Adrenal gland (tissue), 12 donors: ENCODE results near the gene FSIP1. TPM values are rescaled to one million over a fixed set of nuclear protein-coding genes. Genes with fewer than 3 reads are reported as not detected.
A peak's percentile ranks its signal among the peaks of the same experiment; 100 is the strongest.

ENCODE experiments used
- DNase-seq, 7 donors: peaks; one replicate each; pipeline ENCODE4 v3.0.0-alpha.2; 2019 to 2020
- H3K27ac ChIP-seq, 5 donors: fragments of 200-600 bp; sonication (generic) in 4 of 5; 1 replicate in 3 of 5; 2 replicates in 2 of 5; pipeline versions ENCODE4 v1.5.1 to v1.8.0; 2016 to 2020; ENCODE audit warnings: mild to moderate bottlenecking in 1 of 5
- H3K27me3 ChIP-seq: fragments of 200-600 bp; 2 replicates; pipeline ENCODE4 v1.8.0; 2021
- H3K36me3 ChIP-seq, 2 donors: fragments of 200-600 bp; replicated peaks in 1 of 2; 1 replicate in 1 of 2; 2 replicates in 1 of 2; pipeline versions ENCODE4 v1.5.1 to v1.8.0; 2018 to 2022
- H3K4me1 ChIP-seq, 2 donors: fragments of 200-600 bp; replicated peaks in 1 of 2; 1 replicate in 1 of 2; 2 replicates in 1 of 2; pipeline versions ENCODE4 v1.5.1 to v1.8.0; 2018 to 2021
- H3K4me3 ChIP-seq, 4 donors: fragments of 200-600 bp; sonication (generic) in 3 of 4; one replicate each; pipeline ENCODE4 v1.5.1; 2016 to 2018
- H3K9me3 ChIP-seq, 3 donors: fragments of 200-600 bp; sonication (generic) in 1 of 3; replicated peaks in 1 of 3; 1 replicate in 2 of 3; 2 replicates in 1 of 3; pipeline versions ENCODE4 v1.5.1 to v1.8.0; 2016 to 2021
- CTCF ChIP-seq, 6 experiments: fragments of 450-650 bp in 4 of 6; fragments of 200-600 bp in 2 of 6; sonication (generic) in 1 of 6; IDR thresholded peaks; 1 replicate in 5 of 6; 2 replicates in 1 of 6; pipeline versions ENCODE4 v1.5.1 to v1.8.0; 2016 to 2021; ENCODE audit warnings: antibody characterized with exemption in 6 of 6, mild to moderate bottlenecking in 2 of 6, moderate library complexity in 1 of 6
- POLR2A ChIP-seq, 2 donors: fragments of 450-650 bp; IDR thresholded peaks; one replicate each; pipeline ENCODE4 v1.6.1; 2017; ENCODE audit warnings: antibody characterized with exemption in 2 of 2, mild to moderate bottlenecking in 2 of 2, moderate library complexity in 1 of 2
- WGBS, 4 donors: extraction: QIAGEN DNeasy Blood & Tissue Kit in 2 of 4; methylation state at CpG; one replicate each; pipeline versions ENCODE4 v1.1.5 to v1.1.7; 2013 to 2017; 5-methylcytosine and 5-hydroxymethylcytosine counted together
- intact Hi-C, 2 donors: fragments of 100-400 bp; cut with DNase I; formaldehyde crosslinking; loops; one replicate each; pipeline versions ENCODE4 v1.14.1 to v1.15.0; 2022 to 2023
- polyA plus RNA-seq, 3 donors: library from polyadenylated mRNA; stranded (reverse); fragments of 200-250 nt in 2 of 3; fragments of 350-450 nt in 1 of 3; fragmentation: Illumina TruSeq in 1 of 3; extraction: RNeasy Lipid Tissue Mini Kit (QIAGEN cat#74804) in 1 of 3; gene quantifications; one replicate each; pipeline ENCODE4 v1.2.3, GENCODE V29; 2013 to 2014
- total RNA-seq, 9 donors: library from RNA; depleted of rRNA in 4 of 9; stranded (reverse); fragments of >200 nt in 4 of 9; fragments of 120-200 nt in 1 of 9; fragmentation: NEBNext Ultra II Directional in 1 of 9; extraction: Animal tissue kit (Norgen Biotek cat#: 25700) in 1 of 9; gene quantifications; one replicate each; pipeline versions ENCODE4 v1.1.0 to v1.2.4, GENCODE V29; 2013 to 2023
- donor health status: healthy with polysubstance abuse.
- donor health status: Bipolar disorder and iron deficiency.
- donor health status: DM: yes; HTN: yes; CAD: no.
- donor health status: DM: no; HTN: no; CAD: no.
- donor health status: DM: no; HTN: no; CAD: no.
- donor health status: DM: yes; HTN: yes; CAD: no.

Gene FSIP1
- total and polyA plus RNA-seq, 12 donors, result 0.11 to 0.60 (median 0.25) TPM; not detected in 2

- TF ChIP-seq CTCF (IDR thresholded peaks at IDR 0.05), result no peak
- no peak for TF ChIP-seq POLR2A (IDR thresholded peaks at IDR 0.05)
- intact Hi-C loops, result loop anchor here in 1 of 2 donors (5.0 to 10.0 kb wide), 4 partner anchors 265 to 762 kb away; no protein-coding TSS in a partner anchor
- DNase-seq, result peak; percentile 35 to 89 (median 74)
- peak overlapping the region in 1 of 4 donors; percentile 45 for H3K4me3 ChIP-seq
- H3K36me3 ChIP-seq, result peaks cover 0 to 23% of the 10 kb centered on the region in 2 donors
- H3K27ac ChIP-seq, result peak overlapping the region in 3 of 5 donors; percentile 80 to 91 (median 88)
- 11 to 17% (median 12%) methylated on average over 16 to 18 of the region's 18 CpGs for WGBS, 4 donors
- no peaks in the 10 kb centered on the region for H3K9me3 ChIP-seq
- H3K27me3 ChIP-seq, result peaks cover 7% of the 10 kb centered on the region
- peaks cover 0 to 8% of the 10 kb centered on the region in 2 donors for H3K4me1 ChIP-seq
Observed at GRCh38 chr15:39579487-39580116, 203.0 kb downstream of the FSIP1 start.

- 69 to 83% (median 74%) methylated on average over 5 of the region's 5 CpGs for WGBS, 4 donors
- H3K27me3 ChIP-seq, result peaks cover 7% of the 10 kb centered on the region
- DNase-seq, result peak in 1 of 7 donors; percentile 7
- no peaks in the 10 kb centered on the region for H3K9me3 ChIP-seq
- peaks cover 0 to 16% of the 10 kb centered on the region in 2 donors for H3K36me3 ChIP-seq
- TF ChIP-seq POLR2A (IDR thresholded peaks at IDR 0.05), result no peak
- peak in 3 of 6 experiments; percentile 2 to 9 (median 5) for TF ChIP-seq CTCF (IDR thresholded peaks at IDR 0.05)
- no peak overlapping the region for H3K4me3 ChIP-seq
- intact Hi-C loops, result no loop called here
- H3K4me1 ChIP-seq, result peaks cover 0 to 8% of the 10 kb centered on the region in 2 donors
- peak overlapping the region in 3 of 5 donors; percentile 80 to 91 (median 88) for H3K27ac ChIP-seq
Observed at GRCh38 chr15:39578851-39579486, 203.7 kb downstream of the FSIP1 start.

- no peak for DNase-seq
- 80 to 91% (median 84%) methylated on average over 6 of the region's 6 CpGs for WGBS, 4 donors
- Histone ChIP-seq H3K27ac (no peak overlapping the region), H3K36me3 (no peaks in the 10 kb centered on the region), H3K4me3 (no peak overlapping the region), H3K27me3 (peaks cover 5% of the 10 kb centered on the region), H3K9me3 (no peaks in the 10 kb centered on the region), H3K4me1 (peaks cover 0 to 8% of the 10 kb centered on the region in 2 donors)
- intact Hi-C loops, result no loop called here
- TF ChIP-seq POLR2A (IDR thresholded peaks at IDR 0.05) (no peak), CTCF (IDR thresholded peaks at IDR 0.05) (no peak)
Observed at GRCh38 chr15:39575180-39575579, 207.5 kb downstream of the FSIP1 start.

- intact Hi-C loops, result no loop called here
- H3K4me1 ChIP-seq, result peaks cover 0 to 6% of the 10 kb centered on the region in 2 donors
- H3K27me3 ChIP-seq, result peaks cover 5% of the 10 kb centered on the region
- WGBS, 4 donors, result 79 to 95% (median 80%) methylated on average over 1 of the region's 1 CpG
- DNase-seq, result no peak
- H3K4me3 ChIP-seq, result no peak overlapping the region
- H3K36me3 ChIP-seq, result no peaks in the 10 kb centered on the region
- TF ChIP-seq POLR2A (IDR thresholded peaks at IDR 0.05) (no peak), CTCF (IDR thresholded peaks at IDR 0.05) (no peak)
- no peak overlapping the region for H3K27ac ChIP-seq
- no peaks in the 10 kb centered on the region for H3K9me3 ChIP-seq
Observed at GRCh38 chr15:39574427-39574826, 208.2 kb downstream of the FSIP1 start.
